K562 (cell line): ENCODE results near the gene MYO5C. TPM values are rescaled to one million over a fixed set of nuclear protein-coding genes. Genes with fewer than 3 reads are reported as not detected.

ENCODE experiments used
- ATAC-seq: fragments of 200-7000 bp; cut with Tn5 transposase; 3 replicates; pipeline ENCODE4 v1.9.1; 2020; ENCODE audit warnings: moderate library complexity
- BruUV-seq: library from RNA; stranded (reverse); fragments of 400-500 nt; replicated peaks from 2 replicates; lab custom pipeline; 2021; lab: Mats Ljungman, UMichigan
- CTCF ChIA-PET: fragments of 300-600 bp; formaldehyde crosslinking; extraction: SDS; loops from one replicate; lab custom pipeline; 2021; ENCODE audit warnings: low intra/inter-chr PET ratio; lab: Yijun Ruan, JAX
- POLR2A ChIA-PET: fragments of 300-600, 350-650 bp; sonication (Branson Sonifier 250); formaldehyde crosslinking; extraction: SDS; loops from one replicate; lab custom pipeline; 2021; ENCODE audit warnings: antibody characterized with exemption, inconsistent platforms; lab: Yijun Ruan, JAX
- DNase-seq, 4 experiments: peaks; one replicate each; pipeline versions ENCODE4 v3.0.0 to v3.0.0-alpha.2; 2011 to 2018; ENCODE audit warnings: low spot score in 3 of 4, mixed read lengths in 3 of 4; ENCODE audit errors: extremely low read depth in 1 of 4
- FAIRE-seq: peaks from 2 replicates; lab custom pipeline; 2011; peaks lifted over from hg19 to GRCh38; lab: Jason Lieb, UNC
- H2AFZ ChIP-seq: 2 replicates; pipeline ENCODE4 v1.6.0; 2011; ENCODE audit warnings: low read depth, low read length, control low read depth, inconsistent platforms
- H3K27ac ChIP-seq: fragments of 200-600 bp; 3 replicates; pipeline ENCODE4 v1.8.0; 2011; ENCODE audit warnings: low read depth, mild to moderate bottlenecking, control low read depth, inconsistent platforms, low read length, moderate library complexity, mixed read lengths; ENCODE audit errors: extremely low read depth
- H3K27me3 ChIP-seq, 2 experiments: fragments of 300-600 bp in 1 of 2; 2 replicates in 1 of 2; 3 replicates in 1 of 2; pipeline versions ENCODE4 v1.6.0 to v1.8.0; 2011; ENCODE audit warnings: inconsistent platforms in 2 of 2, low read length in 2 of 2, mild to moderate bottlenecking in 1 of 2, mixed read lengths in 1 of 2, moderate library complexity in 1 of 2; ENCODE audit not compliant: control insufficient read depth in 2 of 2, insufficient read depth in 2 of 2
- H3K36me3 ChIP-seq: fragments of 300-600 bp; 3 replicates; pipeline ENCODE4 v1.8.0; 2011; ENCODE audit warnings: mild to moderate bottlenecking, low read length, inconsistent platforms; ENCODE audit not compliant: control insufficient read depth, insufficient read depth
- H3K4me1 ChIP-seq, 2 experiments: fragments of 200-600 bp in 1 of 2; replicated peaks in 1 of 2; 2 replicates in 1 of 2; 3 replicates in 1 of 2; pipeline versions ENCODE4 v1.5.1 to v1.8.0; 2011; ENCODE audit warnings: inconsistent platforms in 2 of 2, low read length in 2 of 2, mild to moderate bottlenecking in 1 of 2, mixed read lengths in 1 of 2, moderate library complexity in 1 of 2; ENCODE audit not compliant: control insufficient read depth in 2 of 2, insufficient read depth in 2 of 2
- H3K4me2 ChIP-seq: 2 replicates; pipeline ENCODE4 v1.6.1; 2011; ENCODE audit warnings: low read length, control low read depth, inconsistent platforms, mixed read lengths; ENCODE audit not compliant: insufficient read depth
- H3K4me3 ChIP-seq: fragments of 200-600 bp; sonication (generic), shearing (Covaris generic); 2 replicates; pipeline ENCODE4 v1.5.1; 2016; ENCODE audit warnings: control low read depth, inconsistent platforms
- H3K79me2 ChIP-seq: fragments of 200-600 bp; 3 replicates; pipeline ENCODE4 v1.8.0; 2011; ENCODE audit warnings: low read length, inconsistent platforms; ENCODE audit not compliant: control insufficient read depth, insufficient read depth
- H3K9ac ChIP-seq, 2 experiments: 2 replicates each; pipeline versions ENCODE4 v1.6.0 to v1.6.1; 2011; ENCODE audit warnings: low read depth in 2 of 2, low read length in 2 of 2, control low read depth in 1 of 2, inconsistent platforms in 1 of 2, mild to moderate bottlenecking in 1 of 2, mixed read lengths in 1 of 2; ENCODE audit not compliant: insufficient read depth in 1 of 2
- H3K9me1 ChIP-seq: one replicate; pipeline ENCODE4 v1.6.0; 2011; ENCODE audit warnings: inconsistent platforms, mild to moderate bottlenecking, low read length, moderate library complexity; ENCODE audit not compliant: control insufficient read depth, insufficient read depth
- H3K9me3 ChIP-seq: replicated peaks from 2 replicates; pipeline ENCODE4 v1.5.1; 2011; ENCODE audit warnings: low read depth, low read length, inconsistent platforms; ENCODE audit not compliant: control insufficient read depth, insufficient read depth
- H4K20me1 ChIP-seq: replicated peaks from 2 replicates; pipeline ENCODE4 v1.6.1; 2011; ENCODE audit warnings: low read length, inconsistent platforms, mixed read lengths; ENCODE audit not compliant: control insufficient read depth, insufficient read depth
- CUX1 ChIP-seq: fragments of 200-800 bp; sonication (Bioruptor generic); IDR thresholded peaks from 2 replicates; pipeline ENCODE4 v1.6.1; 2016; ENCODE audit warnings: missing genetic modification characterization, missing compliant biosample characterization
- NR2C2 ChIP-seq, 2 experiments: fragments of 200-800 bp in 1 of 2; sonication (Bioruptor generic) in 1 of 2; sonication (generic) in 1 of 2; formaldehyde crosslinking in 1 of 2; IDR thresholded peaks; 2 replicates each; pipeline versions ENCODE4 v1.6.1 to v1.8.0; 2016 to 2022; ENCODE audit warnings: mild to moderate bottlenecking in 1 of 2, missing compliant biosample characterization in 1 of 2, missing genetic modification characterization in 1 of 2, missing genetic modification reagents in 1 of 2
- PHTF2 ChIP-seq: fragments of 250-450 bp; sonication (Bioruptor Pico); IDR thresholded peaks from 2 replicates; pipeline ENCODE4 v1.5.0; 2021; ENCODE audit warnings: mild to moderate bottlenecking
- SMARCA4 ChIP-seq: fragments of 450-650 bp; IDR thresholded peaks from 2 replicates; pipeline ENCODE4 v1.6.1; 2016
- VEZF1 ChIP-seq: fragments of 200-800 bp; sonication (Bioruptor generic); IDR thresholded peaks from 2 replicates; pipeline ENCODE4 v1.6.1; 2017; ENCODE audit warnings: missing genetic modification characterization, missing compliant biosample characterization
- WGBS: fragments of 100-300 bp; shearing (Covaris generic); methylation state at CpG from one replicate; pipeline ENCODE4 v1.1.6; 2016; ENCODE audit warnings: low coverage, mixed read lengths; ENCODE audit not compliant: insufficient coverage; ENCODE audit errors: missing lambda C conversion rate; 5-methylcytosine and 5-hydroxymethylcytosine counted together
- in situ Hi-C: fragments of 300-500 bp; cut with MboI; formaldehyde crosslinking; loops from 4 replicates; pipeline ENCODE4 v1.15.0; 2018; ENCODE audit warnings: inconsistent platforms, mixed read lengths
- intact Hi-C: fragments of 100-400 bp; cut with micrococcal nuclease; formaldehyde crosslinking; loops from 2 replicates; pipeline ENCODE4 v1.14.2; 2022
- polyA plus RNA-seq, 8 experiments: library from polyadenylated mRNA; depleted of rRNA in 4 of 8; stranded (reverse) in 5 of 8; unstranded in 3 of 8; fragments of >200 nt; fragmentation: Nextera tagmentation in 2 of 8; fragmentation: Illumina TruSeq in 1 of 8; extraction: Ambion mirVana in 2 of 8; extraction: Trizol in 1 of 8; gene quantifications; 2 replicates each; pipeline versions ENCODE4 v1.2.1 to v1.2.3, GENCODE V29; 2011 to 2014; ENCODE audit warnings: inconsistent platforms in 1 of 8, missing spikeins in 1 of 8
- total RNA-seq, 7 experiments: library from RNA; depleted of rRNA in 6 of 7; stranded (reverse); fragments of >200 nt in 6 of 7; fragmentation: Illumina TruSeq in 2 of 7; extraction: Trizol in 2 of 7; gene quantifications; 2 replicates each; pipeline versions ENCODE4 v1.2.1 to v1.2.3, GENCODE V29; 2011 to 2021; ENCODE audit warnings: low replicate concordance in 1 of 7

Gene MYO5C
- total and polyA plus RNA-seq, 9 of the 15 experiments (the other 6 are each of a cell fraction or from before 2014, with no cell fraction given) = 0.01 to 0.24 TPM; not detected in 7

- Histone ChIP-seq H3K79me2 (no peaks in the 10 kb centered on the region), H2AFZ (no peak overlapping the region), H4K20me1 (no peaks in the 10 kb centered on the region), H3K4me3 (no peak overlapping the region), H3K4me2 (no peak overlapping the region), H3K4me1 (no peaks in the 10 kb centered on the region), H3K27me3 (peaks cover 33 to 65% of the 10 kb centered on the region in 2 experiments), H3K9me3 (no peaks in the 10 kb centered on the region), H3K36me3 (no peaks in the 10 kb centered on the region), H3K27ac (no peak overlapping the region), H3K9me1 (no peaks in the 10 kb centered on the region)
- in situ Hi-C loops = no loop called here
- WGBS = 0% methylated on average over 2 of the region's 2 CpGs
- intact Hi-C loops = no loop called here
- no TSS peak for BruUV-seq
- POLR2A ChIA-PET = interaction anchor here (0.6 kb wide), 1 partner anchor 19 kb away, joined by 3 read pairs; no protein-coding TSS in a partner anchor
- TF ChIP-seq CUX1 (CRISPR knock-in tag) (no peak), PHTF2 (no peak), VEZF1 (CRISPR knock-in tag) (no peak), SMARCA4 (no peak), NR2C2 (CRISPR knock-in tag; IDR thresholded peaks at IDR 0.05) (no peak), NR2C2 (tag; IDR thresholded peaks at IDR 0.05) (0 out of 2 replicates have a peak, but pooled peaks have one; percentile 4)
- TF ChIP-seq, all 486 proteins: peak for 1
- CTCF ChIA-PET = no interaction called here
- ATAC-seq = no peak
- DNase-seq = no peak
- no peak for FAIRE-seq
- no peak overlapping the region for H3K9ac ChIP-seq
These were observed 139.7 kb downstream of the MYO5C start for GRCh38 chr15:52155878-52156277.
